K562 (cell line): ENCODE results near the gene SPRY2. TPM values are rescaled to one million over a fixed set of nuclear protein-coding genes. Genes with fewer than 3 reads are reported as not detected.

ENCODE experiments used
- ATAC-seq: fragments of 200-7000 bp; cut with Tn5 transposase; 3 replicates; pipeline ENCODE4 v1.9.1; 2020; ENCODE audit warnings: moderate library complexity
- BruUV-seq: library from RNA; stranded (reverse); fragments of 400-500 nt; replicated peaks from 2 replicates; lab custom pipeline; 2021; lab: Mats Ljungman, UMichigan
- CTCF ChIA-PET: fragments of 300-600 bp; formaldehyde crosslinking; extraction: SDS; loops from one replicate; lab custom pipeline; 2021; ENCODE audit warnings: low intra/inter-chr PET ratio; lab: Yijun Ruan, JAX
- POLR2A ChIA-PET: fragments of 300-600, 350-650 bp; sonication (Branson Sonifier 250); formaldehyde crosslinking; extraction: SDS; loops from one replicate; lab custom pipeline; 2021; ENCODE audit warnings: antibody characterized with exemption, inconsistent platforms; lab: Yijun Ruan, JAX
- DNase-seq, 4 experiments: peaks; one replicate each; pipeline versions ENCODE4 v3.0.0 to v3.0.0-alpha.2; 2011 to 2018; ENCODE audit warnings: low spot score in 3 of 4, mixed read lengths in 3 of 4; ENCODE audit errors: extremely low read depth in 1 of 4
- FAIRE-seq: peaks from 2 replicates; lab custom pipeline; 2011; peaks lifted over from hg19 to GRCh38; lab: Jason Lieb, UNC
- H2AFZ ChIP-seq: 2 replicates; pipeline ENCODE4 v1.6.0; 2011; ENCODE audit warnings: low read depth, low read length, control low read depth, inconsistent platforms
- H3K27ac ChIP-seq: fragments of 200-600 bp; 3 replicates; pipeline ENCODE4 v1.8.0; 2011; ENCODE audit warnings: low read depth, mild to moderate bottlenecking, control low read depth, inconsistent platforms, low read length, moderate library complexity, mixed read lengths; ENCODE audit errors: extremely low read depth
- H3K27me3 ChIP-seq, 2 experiments: fragments of 300-600 bp in 1 of 2; 2 replicates in 1 of 2; 3 replicates in 1 of 2; pipeline versions ENCODE4 v1.6.0 to v1.8.0; 2011; ENCODE audit warnings: inconsistent platforms in 2 of 2, low read length in 2 of 2, mild to moderate bottlenecking in 1 of 2, mixed read lengths in 1 of 2, moderate library complexity in 1 of 2; ENCODE audit not compliant: control insufficient read depth in 2 of 2, insufficient read depth in 2 of 2
- H3K36me3 ChIP-seq: fragments of 300-600 bp; 3 replicates; pipeline ENCODE4 v1.8.0; 2011; ENCODE audit warnings: mild to moderate bottlenecking, low read length, inconsistent platforms; ENCODE audit not compliant: control insufficient read depth, insufficient read depth
- H3K4me1 ChIP-seq, 2 experiments: fragments of 200-600 bp in 1 of 2; replicated peaks in 1 of 2; 2 replicates in 1 of 2; 3 replicates in 1 of 2; pipeline versions ENCODE4 v1.5.1 to v1.8.0; 2011; ENCODE audit warnings: inconsistent platforms in 2 of 2, low read length in 2 of 2, mild to moderate bottlenecking in 1 of 2, mixed read lengths in 1 of 2, moderate library complexity in 1 of 2; ENCODE audit not compliant: control insufficient read depth in 2 of 2, insufficient read depth in 2 of 2
- H3K4me2 ChIP-seq: 2 replicates; pipeline ENCODE4 v1.6.1; 2011; ENCODE audit warnings: low read length, control low read depth, inconsistent platforms, mixed read lengths; ENCODE audit not compliant: insufficient read depth
- H3K4me3 ChIP-seq: fragments of 200-600 bp; sonication (generic), shearing (Covaris generic); 2 replicates; pipeline ENCODE4 v1.5.1; 2016; ENCODE audit warnings: control low read depth, inconsistent platforms
- H3K79me2 ChIP-seq: fragments of 200-600 bp; 3 replicates; pipeline ENCODE4 v1.8.0; 2011; ENCODE audit warnings: low read length, inconsistent platforms; ENCODE audit not compliant: control insufficient read depth, insufficient read depth
- H3K9ac ChIP-seq, 2 experiments: 2 replicates each; pipeline versions ENCODE4 v1.6.0 to v1.6.1; 2011; ENCODE audit warnings: low read depth in 2 of 2, low read length in 2 of 2, control low read depth in 1 of 2, inconsistent platforms in 1 of 2, mild to moderate bottlenecking in 1 of 2, mixed read lengths in 1 of 2; ENCODE audit not compliant: insufficient read depth in 1 of 2
- H3K9me1 ChIP-seq: one replicate; pipeline ENCODE4 v1.6.0; 2011; ENCODE audit warnings: inconsistent platforms, mild to moderate bottlenecking, low read length, moderate library complexity; ENCODE audit not compliant: control insufficient read depth, insufficient read depth
- H3K9me3 ChIP-seq: replicated peaks from 2 replicates; pipeline ENCODE4 v1.5.1; 2011; ENCODE audit warnings: low read depth, low read length, inconsistent platforms; ENCODE audit not compliant: control insufficient read depth, insufficient read depth
- H4K20me1 ChIP-seq: replicated peaks from 2 replicates; pipeline ENCODE4 v1.6.1; 2011; ENCODE audit warnings: low read length, inconsistent platforms, mixed read lengths; ENCODE audit not compliant: control insufficient read depth, insufficient read depth
- MTF1 ChIP-seq: fragments of 250-450 bp; sonication (Bioruptor Pico); IDR thresholded peaks from 2 replicates; pipeline ENCODE4 v1.9.0; 2021; ENCODE audit warnings: moderate library complexity, mild to moderate bottlenecking, inconsistent platforms, borderline replicate concordance
- NEUROD1 ChIP-seq: fragments of 150-350 bp; IDR thresholded peaks from 2 replicates; pipeline ENCODE4 v1.6.1; 2014; ENCODE audit warnings: borderline replicate concordance, low read length, low read depth; ENCODE audit not compliant: partially characterized antibody
- YBX1 ChIP-seq: fragments of 450-650 bp; IDR thresholded peaks from 2 replicates; pipeline ENCODE4 v1.7.1; 2016; ENCODE audit warnings: mild to moderate bottlenecking
- ZFP91 ChIP-seq: sonication (generic); formaldehyde crosslinking; IDR thresholded peaks from 2 replicates; pipeline ENCODE4 v1.8.0; 2022; ENCODE audit warnings: mild to moderate bottlenecking, missing genetic modification reagents
- ZNF780A ChIP-seq: fragments of 250-450 bp; sonication (Bioruptor Pico); IDR thresholded peaks from 2 replicates; pipeline ENCODE4 v1.5.0; 2021; ENCODE audit warnings: mild to moderate bottlenecking
- WGBS: fragments of 100-300 bp; shearing (Covaris generic); methylation state at CpG from one replicate; pipeline ENCODE4 v1.1.6; 2016; ENCODE audit warnings: low coverage, mixed read lengths; ENCODE audit not compliant: insufficient coverage; ENCODE audit errors: missing lambda C conversion rate; 5-methylcytosine and 5-hydroxymethylcytosine counted together
- in situ Hi-C: fragments of 300-500 bp; cut with MboI; formaldehyde crosslinking; loops from 4 replicates; pipeline ENCODE4 v1.15.0; 2018; ENCODE audit warnings: inconsistent platforms, mixed read lengths
- intact Hi-C: fragments of 100-400 bp; cut with micrococcal nuclease; formaldehyde crosslinking; loops from 2 replicates; pipeline ENCODE4 v1.14.2; 2022
- polyA plus RNA-seq, 8 experiments: library from polyadenylated mRNA; depleted of rRNA in 4 of 8; stranded (reverse) in 5 of 8; unstranded in 3 of 8; fragments of >200 nt; fragmentation: Nextera tagmentation in 2 of 8; fragmentation: Illumina TruSeq in 1 of 8; extraction: Ambion mirVana in 2 of 8; extraction: Trizol in 1 of 8; gene quantifications; 2 replicates each; pipeline versions ENCODE4 v1.2.1 to v1.2.3, GENCODE V29; 2011 to 2014; ENCODE audit warnings: inconsistent platforms in 1 of 8, missing spikeins in 1 of 8
- total RNA-seq, 7 experiments: library from RNA; depleted of rRNA in 6 of 7; stranded (reverse); fragments of >200 nt in 6 of 7; fragmentation: Illumina TruSeq in 2 of 7; extraction: Trizol in 2 of 7; gene quantifications; 2 replicates each; pipeline versions ENCODE4 v1.2.1 to v1.2.3, GENCODE V29; 2011 to 2021; ENCODE audit warnings: low replicate concordance in 1 of 7
- TF ChIP-seq, protein P1 (sequence below), 2 experiments: IDR thresholded peaks; 2 replicates each; pipeline ENCODE4 v1.6.1; 2011; ENCODE audit warnings: borderline replicate concordance in 1 of 2, control low read depth in 1 of 2, low read depth in 1 of 2, low read length in 1 of 2, mild to moderate bottlenecking in 1 of 2, mixed read lengths in 1 of 2, moderate library complexity in 1 of 2; ENCODE audit not compliant: insufficient read depth in 1 of 2, insufficient read length in 1 of 2, poor library complexity in 1 of 2, severe bottlenecking in 1 of 2; ENCODE audit errors: extremely low read depth in 1 of 2

Gene SPRY2
- total and polyA plus RNA-seq, 9 of the 15 experiments (the other 6 are each of a cell fraction or from before 2014, with no cell fraction given): 1.8 to 7.8 (median 3.4) TPM

- DNase-seq (no peak), FAIRE-seq (no peak), ATAC-seq (no peak)
- Histone ChIP-seq H3K79me2 (no peaks in the 10 kb centered on the region), H3K27me3 (no peaks in the 10 kb centered on the region), H3K4me3 (no peak overlapping the region), H3K9ac (no peak overlapping the region), H3K9me1 (no peaks in the 10 kb centered on the region), H3K4me2 (no peak overlapping the region), H4K20me1 (no peaks in the 10 kb centered on the region), H3K27ac (no peak overlapping the region), H3K9me3 (no peaks in the 10 kb centered on the region), H3K4me1 (no peaks in the 10 kb centered on the region), H3K36me3 (no peaks in the 10 kb centered on the region), H2AFZ (no peak overlapping the region)
- CTCF ChIA-PET: no interaction called here
- TF ChIP-seq YBX1 (no peak), MTF1 (CRISPR knock-in tag) (no peak), ZNF780A (CRISPR knock-in tag) (no peak), ZFP91 (CRISPR knock-in tag) (no peak), NEUROD1 (no peak)
- TF ChIP-seq, protein P1, sequence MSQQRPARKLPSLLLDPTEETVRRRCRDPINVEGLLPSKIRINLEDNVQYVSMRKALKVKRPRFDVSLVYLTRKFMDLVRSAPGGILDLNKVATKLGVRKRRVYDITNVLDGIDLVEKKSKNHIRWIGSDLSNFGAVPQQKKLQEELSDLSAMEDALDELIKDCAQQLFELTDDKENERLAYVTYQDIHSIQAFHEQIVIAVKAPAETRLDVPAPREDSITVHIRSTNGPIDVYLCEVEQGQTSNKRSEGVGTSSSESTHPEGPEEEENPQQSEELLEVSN (IDR thresholded peaks at IDR 0.05; ENCODE audit: borderline replicate concordance in 1 of 2, extremely low read depth in 1 of 2, insufficient read depth in 1 of 2, insufficient read length in 1 of 2, low read depth in 1 of 2, low read length in 1 of 2, poor library complexity in 1 of 2, severe bottlenecking in 1 of 2): no peak
- no TSS peak for BruUV-seq
- POLR2A ChIA-PET: interaction anchor here (0.9 kb wide), 1 partner anchor 14 kb away, joined by 4 read pairs; no protein-coding TSS in a partner anchor
- 1% methylated on average over 7 of the region's 7 CpGs for WGBS
- intact Hi-C loops (no loop called here), in situ Hi-C loops (no loop called here)
These were observed 47.6 kb upstream of the SPRY2 start for GRCh38 chr13:80388506-80388905.
